ENCODE results near the gene TMEM100. TPM values are rescaled to one million over a fixed set of nuclear protein-coding genes. Genes with fewer than 3 reads are reported as not detected.

Gene TMEM100
- total RNA-seq, 4 donors from 2014 or later = 1.6 to 6.5 (median 2.6) TPM

DNA sequence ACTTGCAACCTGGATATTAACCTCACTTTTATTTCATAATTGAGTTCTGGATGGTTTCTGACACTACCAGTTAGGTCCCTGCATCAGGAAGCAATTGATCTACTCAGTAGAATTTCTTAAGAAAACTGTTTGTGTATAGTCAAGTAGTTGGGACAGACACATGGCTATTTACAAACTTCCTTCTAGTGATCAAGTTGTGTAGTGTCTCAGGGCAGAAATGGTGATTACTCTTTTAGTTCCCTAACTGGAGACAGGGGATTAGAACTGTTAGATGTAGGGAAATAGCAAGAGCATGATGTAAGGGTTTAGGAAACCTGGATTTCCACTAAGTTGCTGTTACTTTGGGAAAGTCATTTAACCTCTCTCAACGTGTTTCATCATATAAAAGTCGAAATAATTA lies 30.4 kb downstream of the TMEM100 start:
- no peak for DNase-seq (ENCODE audit: low spot score in 2 of 2)
- no peak for TF ChIP-seq POLR2A (IDR thresholded peaks at IDR 0.05)
- TF ChIP-seq, protein P1, sequence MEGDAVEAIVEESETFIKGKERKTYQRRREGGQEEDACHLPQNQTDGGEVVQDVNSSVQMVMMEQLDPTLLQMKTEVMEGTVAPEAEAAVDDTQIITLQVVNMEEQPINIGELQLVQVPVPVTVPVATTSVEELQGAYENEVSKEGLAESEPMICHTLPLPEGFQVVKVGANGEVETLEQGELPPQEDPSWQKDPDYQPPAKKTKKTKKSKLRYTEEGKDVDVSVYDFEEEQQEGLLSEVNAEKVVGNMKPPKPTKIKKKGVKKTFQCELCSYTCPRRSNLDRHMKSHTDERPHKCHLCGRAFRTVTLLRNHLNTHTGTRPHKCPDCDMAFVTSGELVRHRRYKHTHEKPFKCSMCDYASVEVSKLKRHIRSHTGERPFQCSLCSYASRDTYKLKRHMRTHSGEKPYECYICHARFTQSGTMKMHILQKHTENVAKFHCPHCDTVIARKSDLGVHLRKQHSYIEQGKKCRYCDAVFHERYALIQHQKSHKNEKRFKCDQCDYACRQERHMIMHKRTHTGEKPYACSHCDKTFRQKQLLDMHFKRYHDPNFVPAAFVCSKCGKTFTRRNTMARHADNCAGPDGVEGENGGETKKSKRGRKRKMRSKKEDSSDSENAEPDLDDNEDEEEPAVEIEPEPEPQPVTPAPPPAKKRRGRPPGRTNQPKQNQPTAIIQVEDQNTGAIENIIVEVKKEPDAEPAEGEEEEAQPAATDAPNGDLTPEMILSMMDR (IDR thresholded peaks at IDR 0.05) = no peak
- intact Hi-C loops (cut with DNase I; ENCODE audit: low total_unique reads) = no loop called here
- WGBS, 2 donors = 73 to 80% methylated on average over 2 of the region's 2 CpGs
- H3K4me3 ChIP-seq (ENCODE audit: low read depth, poor library complexity, severe bottlenecking) = no peak overlapping the region

DNA sequence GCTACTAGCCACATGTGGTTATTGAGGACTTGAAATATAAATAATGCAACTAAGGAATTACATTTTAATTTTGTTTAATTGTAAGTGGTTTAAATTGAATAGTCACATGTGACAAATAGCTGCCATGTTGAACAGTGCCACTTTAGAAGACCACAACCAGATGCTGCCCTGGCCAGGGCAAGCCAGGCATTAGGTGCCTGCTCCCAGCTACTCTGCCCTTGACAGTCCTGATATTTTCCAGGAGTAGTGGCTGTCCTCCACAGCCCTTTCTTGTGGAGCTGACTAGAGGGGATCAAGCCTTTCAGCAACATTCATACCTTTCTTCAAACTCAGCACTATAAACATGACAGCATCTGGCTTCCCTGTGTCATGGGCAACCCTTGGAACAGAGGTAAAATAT lies 31.0 kb downstream of the TMEM100 start:
- intact Hi-C loops (cut with DNase I; ENCODE audit: low total_unique reads) = no loop called here
- no peak overlapping the region for H3K4me3 ChIP-seq (ENCODE audit: low read depth, poor library complexity, severe bottlenecking)
- no peak for TF ChIP-seq POLR2A (IDR thresholded peaks at IDR 0.05)
- TF ChIP-seq, protein P1 (IDR thresholded peaks at IDR 0.05) = no peak
- no peak for DNase-seq (ENCODE audit: low spot score in 2 of 2)

GRCh38 chr17:55690105-55690508 lies 32.6 kb downstream of the TMEM100 start:
- intact Hi-C loops (cut with DNase I; ENCODE audit: low total_unique reads) = no loop called here
- WGBS, 2 donors = 22 to 26% methylated on average over 2 of the region's 2 CpGs
- peak in 1 of 2 donors; percentile 38 for DNase-seq (ENCODE audit: low spot score in 2 of 2)
- TF ChIP-seq, protein P1 (IDR thresholded peaks at IDR 0.05) = no peak
- no peak for TF ChIP-seq POLR2A (IDR thresholded peaks at IDR 0.05)
- H3K4me3 ChIP-seq (ENCODE audit: low read depth, poor library complexity, severe bottlenecking) = no peak overlapping the region

DNA sequence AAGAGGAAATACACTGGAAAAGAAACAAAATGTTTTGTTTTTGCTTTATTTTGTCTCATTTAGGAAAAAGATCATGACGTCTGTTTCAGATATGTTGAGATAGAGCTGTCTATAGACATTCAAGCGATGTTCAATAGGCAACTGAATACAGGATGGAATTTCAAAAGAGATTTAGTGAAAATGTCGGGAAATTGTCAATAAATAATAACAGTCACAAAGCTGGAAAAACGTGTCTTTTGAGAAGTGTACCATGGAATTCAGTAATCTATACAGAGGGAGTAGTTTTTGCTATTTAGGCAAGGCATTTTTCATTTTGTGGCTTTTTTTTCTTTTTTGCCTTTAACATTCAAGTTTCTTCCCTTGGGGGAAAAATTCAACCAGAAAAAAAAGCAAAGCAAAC lies 33.0 kb downstream of the TMEM100 start:
- WGBS, 2 donors = 36 to 45% methylated on average over 4 of the region's 4 CpGs
- H3K4me3 ChIP-seq (ENCODE audit: low read depth, poor library complexity, severe bottlenecking) = no peak overlapping the region
- TF ChIP-seq, protein P1 (IDR thresholded peaks at IDR 0.05) = no peak
- intact Hi-C loops (cut with DNase I; ENCODE audit: low total_unique reads) = no loop called here
- DNase-seq (ENCODE audit: low spot score in 2 of 2) = no peak

DNA sequence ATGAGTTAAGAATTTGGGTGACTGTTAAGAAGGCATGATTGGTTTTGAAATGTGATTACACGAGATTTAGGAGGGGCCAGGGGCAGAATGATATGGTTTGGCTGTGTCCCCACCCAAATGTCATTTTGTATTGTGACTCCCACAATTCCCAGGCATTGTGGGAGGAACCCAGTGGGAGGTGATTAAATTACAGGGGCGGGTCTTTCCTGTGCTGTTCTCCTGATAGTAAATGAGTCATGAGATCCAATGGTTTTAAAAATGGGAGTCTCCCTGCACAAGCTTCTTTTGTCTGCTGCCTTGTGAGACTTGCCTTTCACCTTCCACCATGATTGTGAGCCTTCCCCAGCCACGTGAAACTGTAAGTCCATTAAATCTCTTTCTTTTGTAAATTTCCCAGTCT lies 34.6 kb downstream of the TMEM100 start:
- WGBS, 2 donors = 80% methylated on average over 3 of the region's 3 CpGs
- no peak for TF ChIP-seq POLR2A (IDR thresholded peaks at IDR 0.05)
- TF ChIP-seq, protein P1 (IDR thresholded peaks at IDR 0.05) = no peak
- DNase-seq (ENCODE audit: low spot score in 2 of 2) = no peak
- intact Hi-C loops (cut with DNase I; ENCODE audit: low total_unique reads) = no loop called here
- no peak overlapping the region for H3K4me3 ChIP-seq (ENCODE audit: low read depth, poor library complexity, severe bottlenecking)

GRCh38 chr17:55687037-55687436 lies 35.6 kb downstream of the TMEM100 start:
- intact Hi-C loops (cut with DNase I; ENCODE audit: low total_unique reads) = no loop called here
- no peak for DNase-seq (ENCODE audit: low spot score in 2 of 2)
- TF ChIP-seq, protein P1 (IDR thresholded peaks at IDR 0.05) = no peak
- TF ChIP-seq POLR2A (IDR thresholded peaks at IDR 0.05) = no peak
- H3K4me3 ChIP-seq (ENCODE audit: low read depth, poor library complexity, severe bottlenecking) = no peak overlapping the region
- WGBS, 2 donors = 56 to 78% methylated on average over 2 of the region's 2 CpGs

Data from lower leg skin (tissue), 4 donors.